ENCODE results near the gene KIF2A. TPM values are rescaled to one million over a fixed set of nuclear protein-coding genes. Genes with fewer than 3 reads are reported as not detected.

Gene KIF2A
- total RNA-seq, 1 donor from 2014 or later: 23.4 TPM

GRCh38 chr5:62271870-62272269 lies 34.1 kb upstream of the KIF2A start:
- Histone ChIP-seq H3K9me3 (no peaks in the 10 kb centered on the region), H3K27ac (no peak overlapping the region), H3K4me3 (no peak overlapping the region), H3K4me1 (no peaks in the 10 kb centered on the region), H3K27me3 (no peaks in the 10 kb centered on the region), H3K36me3 (no peaks in the 10 kb centered on the region)
- TF ChIP-seq CTCF (IDR thresholded peaks at IDR 0.05): no peak
- intact Hi-C loops (cut with DNase I): no loop called here
- DNase-seq: no peak
- ATAC-seq: no peak

GRCh38 chr5:62273687-62274086 lies 32.3 kb upstream of the KIF2A start:
- TF ChIP-seq CTCF (IDR thresholded peaks at IDR 0.05): no peak
- Histone ChIP-seq H3K36me3 (no peaks in the 10 kb centered on the region), H3K9me3 (no peaks in the 10 kb centered on the region), H3K4me3 (no peak overlapping the region), H3K27me3 (no peaks in the 10 kb centered on the region), H3K27ac (no peak overlapping the region), H3K4me1 (no peaks in the 10 kb centered on the region)
- ATAC-seq: no peak
- DNase-seq: no peak
- intact Hi-C loops (cut with DNase I): no loop called here

GRCh38 chr5:62275581-62275980 lies 30.4 kb upstream of the KIF2A start:
- DNase-seq: no peak
- Histone ChIP-seq H3K4me1 (no peaks in the 10 kb centered on the region), H3K27me3 (no peaks in the 10 kb centered on the region), H3K36me3 (no peaks in the 10 kb centered on the region), H3K27ac (no peak overlapping the region), H3K9me3 (no peaks in the 10 kb centered on the region), H3K4me3 (no peak overlapping the region)
- intact Hi-C loops (cut with DNase I): no loop called here
- ATAC-seq: no peak
- TF ChIP-seq CTCF (IDR thresholded peaks at IDR 0.05): no peak

GRCh38 chr5:62281411-62281810 lies 24.6 kb upstream of the KIF2A start:
- Histone ChIP-seq H3K9me3 (no peaks in the 10 kb centered on the region), H3K4me1 (no peaks in the 10 kb centered on the region), H3K4me3 (no peak overlapping the region), H3K36me3 (no peaks in the 10 kb centered on the region), H3K27ac (no peak overlapping the region), H3K27me3 (no peaks in the 10 kb centered on the region)
- no peak for ATAC-seq
- intact Hi-C loops (cut with DNase I): no loop called here
- TF ChIP-seq CTCF (IDR thresholded peaks at IDR 0.05): no peak
- DNase-seq: no peak

GRCh38 chr5:62282064-62282463 lies 23.9 kb upstream of the KIF2A start:
- Histone ChIP-seq H3K27me3 (no peaks in the 10 kb centered on the region), H3K36me3 (no peaks in the 10 kb centered on the region), H3K4me3 (no peak overlapping the region), H3K27ac (no peak overlapping the region), H3K9me3 (no peaks in the 10 kb centered on the region), H3K4me1 (no peaks in the 10 kb centered on the region)
- DNase-seq (no peak), ATAC-seq (peak; percentile 20)
- TF ChIP-seq CTCF (IDR thresholded peaks at IDR 0.05): no peak
- intact Hi-C loops (cut with DNase I): no loop called here

- H3K27ac ChIP-seq: no peak overlapping the region
- DNase-seq (no peak), ATAC-seq (no peak)
- no peaks in the 10 kb centered on the region for H3K36me3 ChIP-seq
- intact Hi-C loops (cut with DNase I): no loop called here
- H3K9me3 ChIP-seq: no peaks in the 10 kb centered on the region
- H3K4me1 ChIP-seq: no peaks in the 10 kb centered on the region
- H3K4me3 ChIP-seq: no peak overlapping the region
- no peaks in the 10 kb centered on the region for H3K27me3 ChIP-seq
- TF ChIP-seq CTCF (IDR thresholded peaks at IDR 0.05): no peak
Observed at GRCh38 chr5:62283005-62283404, 23.0 kb upstream of the KIF2A start.

Measured in upper lobe of right lung (tissue), 1 donor.